MM.1S (cell line): ENCODE results near the gene GPR108.

Experiments
- DNase-seq: peaks from one replicate; pipeline ENCODE4 v3.0.0-alpha.2; 2015
- H2AFZ ChIP-seq: fragments of 300-600 bp; sonication (generic); 2 replicates; pipeline ENCODE4 v1.6.0; 2016; ENCODE audit warnings: antibody characterized with exemption, low read length
- H3F3A ChIP-seq: fragments of 300-600 bp; sonication (generic); 2 replicates; pipeline ENCODE4 v1.6.1; 2016; ENCODE audit warnings: mild to moderate bottlenecking, antibody characterized with exemption, low read length, moderate library complexity, mixed read lengths; ENCODE audit not compliant: insufficient read depth
- H3K27ac ChIP-seq: fragments of 300-600 bp; sonication (generic); 2 replicates; pipeline ENCODE4 v1.5.1; 2016; ENCODE audit warnings: mild to moderate bottlenecking, low read length
- H3K27me3 ChIP-seq: fragments of 300-600 bp; sonication (generic); replicated peaks from 2 replicates; pipeline ENCODE4 v1.6.0; 2016; ENCODE audit warnings: low read length; ENCODE audit not compliant: insufficient read depth
- H3K36me3 ChIP-seq: fragments of 300-600 bp; sonication (generic); replicated peaks from 2 replicates; pipeline ENCODE4 v1.6.1; 2016; ENCODE audit warnings: mild to moderate bottlenecking, low read length, mixed read lengths; ENCODE audit not compliant: insufficient read depth
- H3K4me1 ChIP-seq: fragments of 300-600 bp; sonication (generic); 2 replicates; pipeline ENCODE4 v1.6.1; 2016; ENCODE audit warnings: low read length, mixed read lengths
- H3K4me2 ChIP-seq: fragments of 300-600 bp; sonication (generic); 2 replicates; pipeline ENCODE4 v1.6.0; 2016; ENCODE audit warnings: low read depth, low read length
- H3K4me3 ChIP-seq: fragments of 300-600 bp; sonication (generic); 2 replicates; pipeline ENCODE4 v1.5.1; 2016; ENCODE audit warnings: low read length, mixed read lengths
- H3K79me2 ChIP-seq: fragments of 300-600 bp; sonication (generic); 2 replicates; pipeline ENCODE4 v1.6.1; 2016; ENCODE audit warnings: mixed run types, low read length, mixed read lengths
- H3K9ac ChIP-seq: fragments of 300-600 bp; sonication (generic); 2 replicates; pipeline ENCODE4 v1.6.1; 2016; ENCODE audit warnings: low read length, mixed read lengths
- H3K9me2 ChIP-seq: fragments of 300-600 bp; sonication (generic); replicated peaks from 2 replicates; pipeline ENCODE4 v1.6.1; 2016; ENCODE audit warnings: mild to moderate bottlenecking, low read length, mixed read lengths; ENCODE audit not compliant: insufficient read depth
- H3K9me3 ChIP-seq: fragments of 300-600 bp; sonication (generic); replicated peaks from 2 replicates; pipeline ENCODE4 v1.6.1; 2016; ENCODE audit warnings: mild to moderate bottlenecking, low read length, mixed read lengths; ENCODE audit not compliant: insufficient read depth
- H4K20me1 ChIP-seq: fragments of 300-600 bp; sonication (generic); 2 replicates; pipeline ENCODE4 v1.6.1; 2016; ENCODE audit warnings: mild to moderate bottlenecking, low read length, moderate library complexity, mixed read lengths; ENCODE audit not compliant: insufficient read depth
- CTCF ChIP-seq: fragments of 300-600 bp; sonication (generic); IDR thresholded peaks from 2 replicates; pipeline ENCODE4 v1.5.1; 2016; ENCODE audit warnings: antibody characterized with exemption, low read length, mixed read lengths
- EZH2 ChIP-seq: fragments of 300-600 bp; sonication (generic); optimal IDR thresholded peaks from 2 replicates; pipeline ENCODE3; 2017; ENCODE audit warnings: low read depth, mild to moderate bottlenecking, antibody characterized with exemption, low read length, mixed read lengths
- EZH2phosphoT487 ChIP-seq: fragments of 300-600 bp; sonication (generic); IDR thresholded peaks from 2 replicates; pipeline ENCODE4 v1.6.1; 2018; ENCODE audit warnings: antibody characterized with exemption, low read length

The GPR108 gene

GRCh38 chr19:6738787-6739389 lies 1.5 kb upstream of the GPR108 start:
- peak overlapping the region; percentile 65 for H3K27ac ChIP-seq
- H3K9ac ChIP-seq = peak overlapping the region; percentile 53

GRCh38 chr19:6737873-6738786 lies 750 bp upstream of the GPR108 start:
- TF ChIP-seq CTCF = peak; percentile 85
- no peak for TF ChIP-seq EZH2
- peak; percentile 100 for DNase-seq

More at GRCh38 chr19:6738787-6739389, 1.5 kb upstream of the GPR108 start:
- Histone ChIP-seq H2AFZ (peak overlapping the region; percentile 72), H3K9me2 (no peaks in the 10 kb centered on the region), H3K4me3 (peak overlapping the region; percentile 51), H3K4me2 (peak overlapping the region; percentile 87), H3K79me2 (peaks cover 44% of the 10 kb centered on the region), H4K20me1 (no peaks in the 10 kb centered on the region), H3K36me3 (no peaks in the 10 kb centered on the region), H3K27me3 (no peaks in the 10 kb centered on the region), H3F3A (peaks cover 36% of the 10 kb centered on the region), H3K9me3 (no peaks in the 10 kb centered on the region), H3K4me1 (peaks cover 23% of the 10 kb centered on the region)
- TF ChIP-seq CTCF = no peak
- no peak for TF ChIP-seq EZH2
- no peak for TF ChIP-seq EZH2phosphoT487
- DNase-seq = peak; percentile 46

GRCh38 chr19:6736917-6737283 lies 480 bp downstream of the GPR108 start:
- Histone ChIP-seq H4K20me1 (no peaks in the 10 kb centered on the region), H3K4me3 (peak overlapping the region; percentile 79), H3K4me1 (peaks cover 23% of the 10 kb centered on the region), H3K9me2 (no peaks in the 10 kb centered on the region), H3K9ac (peak overlapping the region; percentile 83), H2AFZ (peak overlapping the region; percentile 67), H3K36me3 (no peaks in the 10 kb centered on the region), H3K4me2 (peak overlapping the region; percentile 81), H3K79me2 (peaks cover 34% of the 10 kb centered on the region), H3K9me3 (no peaks in the 10 kb centered on the region), H3F3A (peaks cover 36% of the 10 kb centered on the region), H3K27me3 (no peaks in the 10 kb centered on the region), H3K27ac (peak overlapping the region; percentile 58; the same call in 1 of the 2 replicates)
- no peak for TF ChIP-seq EZH2phosphoT487
- peak; percentile 52 for DNase-seq

More at GRCh38 chr19:6737873-6738786, 750 bp upstream of the GPR108 start:
- Histone ChIP-seq H3K27ac (peak overlapping the region; percentile 65; the same call in 1 of the 2 replicates), H2AFZ (peak overlapping the region; percentile 72), H3K9me2 (no peaks in the 10 kb centered on the region), H3K36me3 (no peaks in the 10 kb centered on the region), H3K4me3 (peak overlapping the region; percentile 51), H3K9me3 (no peaks in the 10 kb centered on the region), H3K79me2 (peaks cover 44% of the 10 kb centered on the region), H4K20me1 (no peaks in the 10 kb centered on the region), H3K4me2 (peak overlapping the region; percentile 87), H3K27me3 (no peaks in the 10 kb centered on the region), H3F3A (peaks cover 36% of the 10 kb centered on the region), H3K9ac (peak overlapping the region; percentile 53; the same call in 1 of the 2 replicates), H3K4me1 (peaks cover 23% of the 10 kb centered on the region)
